Prostate gland (tissue), 2 donors: ENCODE results near the gene SBF2. TPM values are rescaled to one million over a fixed set of nuclear protein-coding genes. Genes with fewer than 3 reads are reported as not detected.

Source experiments
- DNase-seq: peaks from one replicate; pipeline ENCODE4 v3.0.0-alpha.2; 2019; ENCODE audit warnings: low spot score
- H3K27ac ChIP-seq, 2 donors: fragments of 200-600 bp; sonication (generic); 2 replicates each; pipeline ENCODE4 v1.5.1; 2017 to 2019
- H3K27me3 ChIP-seq: fragments of 200-600 bp; sonication (generic); replicated peaks from 2 replicates; pipeline ENCODE4 v1.5.1; 2019; ENCODE audit not compliant: insufficient read depth
- H3K36me3 ChIP-seq, 2 donors: fragments of 200-600 bp; sonication (generic); 1 replicate in 1 of 2; 2 replicates in 1 of 2; pipeline versions ENCODE4 v1.5.1 to v1.8.1; 2017 to 2019
- H3K4me1 ChIP-seq: fragments of 200-600 bp; sonication (generic); replicated peaks from 2 replicates; pipeline ENCODE4 v1.5.1; 2019
- H3K4me3 ChIP-seq, 2 donors: fragments of 200-600 bp; sonication (generic); 2 replicates each; pipeline ENCODE4 v1.5.1; 2017 to 2019
- H3K9me3 ChIP-seq: fragments of 200-600 bp; sonication (generic); 2 replicates; pipeline ENCODE4 v1.5.1; 2017
- CTCF ChIP-seq, 4 experiments: fragments of 200-600 bp in 2 of 4; fragments of 450-650 bp in 2 of 4; sonication (generic) in 2 of 4; IDR thresholded peaks; 1 replicate in 3 of 4; 2 replicates in 1 of 4; pipeline ENCODE4 v1.5.1; 2016 to 2019; ENCODE audit warnings: antibody characterized with exemption in 4 of 4, mild to moderate bottlenecking in 2 of 4, moderate library complexity in 2 of 4
- POLR2A ChIP-seq: fragments of 450-650 bp; IDR thresholded peaks from one replicate; pipeline ENCODE4 v1.6.1; 2016; ENCODE audit warnings: antibody characterized with exemption, mild to moderate bottlenecking
- POLR2AphosphoS5 ChIP-seq: sonication (generic); formaldehyde crosslinking; IDR thresholded peaks from one replicate; pipeline ENCODE4 v1.6.1; 2017; ENCODE audit warnings: antibody characterized with exemption
- WGBS: methylation state at CpG from one replicate; pipeline ENCODE4 v1.1.5; 2018; 5-methylcytosine and 5-hydroxymethylcytosine counted together
- intact Hi-C: fragments of 100-400 bp; cut with DNase I; formaldehyde crosslinking; loops from one replicate; pipeline ENCODE4 v1.14.2; 2022
- total RNA-seq, 2 donors: library from RNA; depleted of rRNA; stranded (reverse); fragments of >200 nt; gene quantifications; one replicate each; pipeline ENCODE4 v1.1.0, GENCODE V29; 2016

Gene SBF2
- total RNA-seq, 2 donors from 2014 or later: 35.9 to 56.7 TPM

- H3K27ac ChIP-seq: peak overlapping the region; percentile 10 to 26
- intact Hi-C loops: loop anchor here (10.0 kb wide), 1 partner anchor 467 kb away; no protein-coding TSS in a partner anchor
- DNase-seq: no peak
- no peaks in the 10 kb centered on the region for H3K9me3 ChIP-seq
- WGBS: 40% methylated on average over 4 of the region's 4 CpGs
- TF ChIP-seq POLR2A (no peak), CTCF (IDR thresholded peaks at IDR 0.05) (no peak), POLR2AphosphoS5 (no peak)
- no peaks in the 10 kb centered on the region for H3K36me3 ChIP-seq
- H3K4me1 ChIP-seq: peaks cover 4% of the 10 kb centered on the region
- no peaks in the 10 kb centered on the region for H3K27me3 ChIP-seq
- H3K4me3 ChIP-seq: no peak overlapping the region
Measured at GRCh38 chr11:9858218-9858617, 435.8 kb downstream of the SBF2 start.

- Histone ChIP-seq H3K4me1 (peaks cover 4% of the 10 kb centered on the region), H3K27me3 (no peaks in the 10 kb centered on the region), H3K9me3 (no peaks in the 10 kb centered on the region), H3K36me3 (no peaks in the 10 kb centered on the region), H3K4me3 (no peak overlapping the region), H3K27ac (peak overlapping the region in 1 of 2 donors; percentile 37)
- no peak for DNase-seq
- intact Hi-C loops: loop anchor here (10.0 kb wide), 1 partner anchor 469 kb away; no protein-coding TSS in a partner anchor
- 93% methylated on average over 2 of the region's 2 CpGs for WGBS
- no peak for TF ChIP-seq POLR2A
- TF ChIP-seq POLR2AphosphoS5: no peak
- TF ChIP-seq CTCF (IDR thresholded peaks at IDR 0.05): no peak
Measured at GRCh38 chr11:9855579-9856287, 438.3 kb downstream of the SBF2 start.

GRCh38 chr11:9853929-9854552 lies 440.0 kb downstream of the SBF2 start:
- WGBS: 54% methylated on average over 1 of the region's 1 CpG
- Histone ChIP-seq H3K27ac (peak overlapping the region in 1 of 2 donors; percentile 37), H3K27me3 (no peaks in the 10 kb centered on the region), H3K4me1 (peaks cover 3% of the 10 kb centered on the region), H3K36me3 (no peaks in the 10 kb centered on the region), H3K4me3 (no peak overlapping the region), H3K9me3 (no peaks in the 10 kb centered on the region)
- DNase-seq: no peak
- intact Hi-C loops: loop anchor here (10.0 kb wide), 1 partner anchor 471 kb away; no protein-coding TSS in a partner anchor
- TF ChIP-seq POLR2A: no peak
- TF ChIP-seq CTCF (IDR thresholded peaks at IDR 0.05): no peak
- no peak for TF ChIP-seq POLR2AphosphoS5

- 70% methylated on average over 2 of the region's 2 CpGs for WGBS
- Histone ChIP-seq H3K27me3 (no peaks in the 10 kb centered on the region), H3K4me1 (no peaks in the 10 kb centered on the region), H3K9me3 (no peaks in the 10 kb centered on the region), H3K36me3 (no peaks in the 10 kb centered on the region), H3K27ac (no peak overlapping the region), H3K4me3 (no peak overlapping the region)
- no peak for DNase-seq
- no peak for TF ChIP-seq CTCF (IDR thresholded peaks at IDR 0.05)
- intact Hi-C loops: loop anchor here (10.0 kb wide), 1 partner anchor 472 kb away; no protein-coding TSS in a partner anchor
Measured at GRCh38 chr11:9852465-9852864, 441.6 kb downstream of the SBF2 start.
